NCI-H1417 treated with DMSO at 0.1 percent for 48 hours (cell line): Measurements from ENCODE around the gene FUT8.
A peak's percentile ranks its signal among the peaks of the same experiment; 100 is the strongest.

ENCODE experiments used
- DNase-seq: peaks from one replicate; lab custom pipeline; 2025; lab: John Stamatoyannopoulos, UW

The FUT8 gene

DNA sequence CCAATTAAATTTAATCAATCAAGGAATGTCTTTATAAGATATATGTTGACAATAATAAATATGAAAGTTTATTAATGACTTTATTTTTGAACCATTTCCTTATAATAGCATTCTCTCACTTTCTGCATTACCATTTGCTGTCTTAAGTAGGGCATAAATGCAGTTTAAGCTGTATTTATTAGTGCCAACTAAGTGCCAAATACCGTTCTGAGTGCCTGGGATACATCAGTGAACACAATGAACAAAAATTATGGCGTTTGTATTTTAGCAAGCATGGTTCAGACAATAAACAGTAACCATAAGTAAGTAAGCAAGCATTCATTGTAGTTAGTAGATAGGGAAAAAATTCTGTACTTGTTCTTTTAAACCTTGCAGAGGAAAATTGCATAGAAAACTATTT, 145.8 kb downstream of the FUT8 start:
- DNase-seq = no peak

DNA sequence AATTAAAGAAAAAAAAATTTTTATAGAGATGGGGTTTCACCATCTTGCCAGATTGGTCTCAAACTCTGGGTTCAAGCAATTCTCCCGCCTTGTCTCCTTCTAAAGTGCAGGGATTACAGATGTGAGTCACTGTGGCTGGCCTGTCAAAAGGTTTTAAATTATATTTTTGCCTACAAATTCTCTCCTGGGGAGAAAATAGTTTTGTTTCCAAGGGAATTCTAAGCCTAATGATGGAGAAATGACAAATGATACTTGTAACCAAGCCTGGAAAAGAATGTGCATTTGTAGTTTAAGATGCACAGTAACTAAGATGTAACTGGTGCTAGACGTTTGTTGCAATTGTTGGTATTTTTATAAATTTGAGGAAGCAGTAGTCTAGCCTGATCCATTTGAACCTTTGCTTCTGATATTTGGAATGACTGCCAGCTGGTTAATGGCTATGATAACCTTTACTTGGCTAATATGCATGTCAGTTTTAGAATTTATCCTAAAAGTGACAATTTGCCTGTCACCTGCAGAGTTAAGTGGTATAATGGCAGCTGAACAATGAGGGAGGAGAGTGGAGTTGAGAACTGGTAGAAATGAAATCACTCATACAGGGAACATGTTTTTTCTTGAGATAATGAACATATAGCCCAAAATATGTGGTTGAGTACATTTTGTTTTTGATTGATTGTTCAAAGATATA, 148.0 kb downstream of the FUT8 start:
- peak; percentile 42 for DNase-seq

- no peak for DNase-seq
Measured at GRCh38 chr14:65564370-65564769, 151.8 kb downstream of the FUT8 start.

- no peak for DNase-seq
Measured at GRCh38 chr14:65565948-65566347, 153.4 kb downstream of the FUT8 start.

- DNase-seq = no peak
Measured at GRCh38 chr14:65566820-65567522, 154.4 kb downstream of the FUT8 start.

GRCh38 chr14:65574611-65575010, 162.1 kb downstream of the FUT8 start:
- no peak for DNase-seq

DNA sequence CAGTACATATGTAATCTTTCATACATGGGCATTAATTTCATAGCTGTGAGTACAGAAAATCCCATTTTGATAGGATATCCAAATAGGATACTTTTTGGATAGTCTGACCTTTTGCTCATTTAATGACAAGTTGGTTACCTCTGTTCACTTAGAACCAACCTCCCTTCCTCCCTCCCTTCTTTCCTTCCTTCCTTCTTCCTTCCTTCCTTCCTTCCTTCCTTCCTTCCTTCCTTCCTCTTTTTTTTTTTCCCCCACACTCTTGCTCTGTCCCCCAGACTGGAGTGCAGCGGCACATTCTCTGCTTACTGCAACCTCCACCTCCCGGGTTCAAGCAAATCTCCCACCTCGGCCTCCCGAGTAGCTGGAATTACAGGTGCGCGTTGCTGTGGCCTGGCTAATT, 162.9 kb downstream of the FUT8 start:
- no peak for DNase-seq

DNA sequence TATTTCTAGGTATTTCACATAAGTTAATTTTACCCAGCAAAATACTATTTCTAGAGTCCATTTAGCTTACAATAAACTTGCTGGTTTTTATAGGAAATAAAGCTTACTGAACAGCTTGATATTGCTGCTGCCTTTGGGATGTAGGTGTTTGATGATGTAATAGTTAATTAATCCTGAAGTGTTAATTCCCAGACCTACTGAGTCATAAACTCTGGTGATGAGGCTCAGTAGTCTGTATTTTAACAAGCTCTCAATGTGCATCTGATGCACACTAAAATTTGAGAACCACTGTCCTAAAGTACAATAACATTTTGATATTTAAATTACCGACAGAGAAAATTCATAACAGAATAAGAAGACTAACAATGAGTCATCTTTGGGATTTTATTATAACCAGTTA, 168.4 kb downstream of the FUT8 start:
- no peak for DNase-seq

GRCh38 chr14:65581378-65581777, 168.8 kb downstream of the FUT8 start:
- DNase-seq = no peak

DNA sequence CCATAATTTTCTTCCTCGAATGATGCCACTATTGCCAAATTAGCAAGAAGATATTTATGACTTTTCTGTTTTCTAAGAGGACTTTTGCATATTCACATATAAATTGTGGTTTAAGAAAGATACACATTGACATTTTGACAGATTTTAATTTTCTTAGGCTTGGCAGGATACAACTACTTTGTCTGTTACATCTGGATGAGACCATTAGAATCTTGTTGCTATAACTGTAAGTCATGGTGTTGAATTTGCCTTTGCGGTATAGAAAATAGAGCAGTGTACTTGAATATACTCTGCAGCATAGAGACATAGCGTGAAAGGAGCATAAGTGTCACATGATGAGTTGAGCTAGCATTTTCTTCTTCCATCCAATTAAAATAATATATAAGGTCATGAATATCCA, 169.3 kb downstream of the FUT8 start:
- no peak for DNase-seq

DNA sequence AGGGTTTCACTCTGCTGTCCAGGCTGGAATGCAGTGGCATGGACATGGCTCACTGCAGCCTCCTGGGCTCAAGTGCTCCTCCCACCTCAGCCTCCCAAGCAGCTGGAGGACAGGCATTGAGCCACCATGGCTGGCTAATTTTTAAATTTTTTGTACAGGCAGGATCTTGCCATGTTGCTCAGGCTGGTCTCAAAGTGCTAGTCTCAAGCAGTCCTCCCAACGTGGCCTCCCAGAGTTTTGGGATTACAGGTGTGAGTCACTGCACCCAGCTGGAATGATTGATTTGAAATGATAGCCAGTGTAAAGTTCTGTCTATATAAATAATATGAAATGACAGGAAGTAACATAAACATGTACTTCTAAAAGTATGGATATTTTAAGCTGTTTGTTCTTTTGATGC, 172.7 kb downstream of the FUT8 start:
- no peak for DNase-seq

GRCh38 chr14:65588426-65589140, 176.1 kb downstream of the FUT8 start:
- DNase-seq = no peak

- DNase-seq = no peak
Measured at GRCh38 chr14:65594153-65594881, 181.8 kb downstream of the FUT8 start.

- no peak for DNase-seq
Measured at GRCh38 chr14:65594882-65595237, 182.3 kb downstream of the FUT8 start.

GRCh38 chr14:65599375-65599774, 186.8 kb downstream of the FUT8 start:
- no peak for DNase-seq

DNA sequence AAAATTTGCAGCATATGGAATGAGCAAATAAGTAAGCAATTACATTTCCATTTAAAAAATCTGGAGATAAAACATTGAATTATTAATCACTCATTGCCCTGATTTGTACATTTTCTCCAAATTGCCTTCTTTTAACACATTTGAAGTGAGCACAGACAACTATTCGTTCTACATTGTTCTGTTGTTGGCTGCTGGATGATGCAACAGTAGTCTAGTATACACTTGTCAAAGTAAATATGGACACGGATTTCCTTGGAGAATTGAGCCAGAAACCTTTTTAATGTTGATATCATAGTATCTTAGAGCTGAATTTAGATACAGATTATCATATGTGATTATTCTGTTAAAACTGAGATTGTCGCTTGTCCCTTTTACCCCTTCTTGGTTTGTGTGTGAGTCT, 188.2 kb downstream of the FUT8 start:
- DNase-seq = no peak

DNA sequence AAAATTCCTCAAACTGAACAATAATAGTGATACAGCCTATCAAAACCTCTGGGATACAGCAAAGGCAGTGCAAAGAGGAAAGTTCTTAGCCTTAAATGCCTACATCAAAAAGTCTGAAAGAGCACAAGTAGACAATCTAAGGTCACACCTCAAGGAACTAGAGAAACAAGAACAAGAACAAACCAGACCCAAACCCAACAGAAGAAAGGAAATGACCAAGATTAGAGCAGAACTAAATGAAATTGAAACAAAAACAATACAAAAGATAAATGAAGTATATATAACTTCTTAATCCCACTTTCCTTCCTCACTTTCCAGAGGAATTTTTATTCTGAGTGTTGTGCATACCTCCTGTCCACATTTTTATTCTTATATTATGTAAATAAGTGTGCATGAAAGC, 192.0 kb downstream of the FUT8 start:
- no peak for DNase-seq

DNA sequence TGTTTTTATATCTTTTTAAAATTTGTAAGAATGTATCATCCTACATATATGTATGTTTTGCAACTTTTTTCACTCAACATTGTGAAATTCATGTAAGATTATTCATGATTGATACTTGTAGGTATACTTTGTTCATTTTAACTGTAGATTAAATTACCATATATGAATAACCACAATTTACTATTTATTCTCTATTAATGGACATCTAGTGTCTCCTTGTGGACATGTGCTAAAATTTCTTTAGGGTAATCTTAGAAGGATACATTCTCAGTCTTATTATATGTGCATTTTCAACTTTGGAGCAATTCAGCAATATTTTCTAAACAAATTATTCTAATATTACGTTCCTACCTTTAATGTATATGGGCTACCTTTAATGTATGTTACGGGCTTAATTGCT, 192.4 kb downstream of the FUT8 start:
- no peak for DNase-seq

DNA sequence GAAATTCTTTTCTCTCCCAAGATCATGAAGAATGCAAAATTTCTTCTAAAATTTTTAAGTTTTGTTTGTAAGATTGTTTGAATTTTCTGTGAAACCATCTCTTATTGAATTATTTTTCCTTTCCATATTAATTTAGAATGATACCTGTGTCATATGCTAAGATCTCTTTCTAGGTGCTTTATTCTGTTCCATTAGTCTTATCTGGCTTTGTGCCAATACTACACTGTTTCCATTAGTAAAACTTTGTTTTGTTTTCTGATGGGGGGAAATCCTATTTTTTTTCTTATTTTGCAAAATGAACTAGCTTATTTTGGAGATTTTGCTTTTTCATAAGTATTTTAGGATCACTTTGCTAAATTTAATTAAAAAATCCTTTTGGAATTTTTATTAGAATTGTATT, 193.9 kb downstream of the FUT8 start:
- no peak for DNase-seq

GRCh38 chr14:65613131-65613650, 200.7 kb downstream of the FUT8 start:
- DNase-seq = no peak

DNA sequence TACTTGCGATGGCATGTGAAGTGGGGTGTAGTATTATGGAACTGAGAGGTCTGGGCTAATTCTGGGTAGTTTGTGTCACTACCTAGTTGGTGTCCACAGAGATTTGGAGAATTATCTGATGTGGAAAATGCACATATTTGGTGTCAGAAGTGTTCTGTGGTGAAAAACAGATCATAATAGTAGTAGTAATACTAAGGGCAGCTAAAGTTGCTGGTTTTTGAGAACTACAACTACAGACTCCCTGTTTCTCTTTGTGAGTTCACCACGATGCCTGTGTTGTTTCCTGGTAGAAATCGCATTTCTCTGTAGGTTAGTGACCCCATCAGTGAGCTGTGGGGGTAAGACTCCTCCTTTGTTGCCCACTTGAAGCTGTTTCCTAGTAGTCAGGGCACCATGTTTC, 206.5 kb downstream of the FUT8 start:
- DNase-seq = no peak

GRCh38 chr14:65620195-65620594, 207.7 kb downstream of the FUT8 start:
- DNase-seq = no peak
